K562 (cell line): ENCODE data around the gene RFLNA. TPM values are rescaled to one million over a fixed set of nuclear protein-coding genes. Genes with fewer than 3 reads are reported as not detected.

Experiments
- ATAC-seq: fragments of 200-7000 bp; cut with Tn5 transposase; 3 replicates; pipeline ENCODE4 v1.9.1; 2020; ENCODE audit warnings: moderate library complexity
- BruUV-seq: library from RNA; stranded (reverse); fragments of 400-500 nt; replicated peaks from 2 replicates; lab custom pipeline; 2021; lab: Mats Ljungman, UMichigan
- CTCF ChIA-PET: fragments of 300-600 bp; formaldehyde crosslinking; extraction: SDS; loops from one replicate; lab custom pipeline; 2021; ENCODE audit warnings: low intra/inter-chr PET ratio; lab: Yijun Ruan, JAX
- POLR2A ChIA-PET: fragments of 300-600, 350-650 bp; sonication (Branson Sonifier 250); formaldehyde crosslinking; extraction: SDS; loops from one replicate; lab custom pipeline; 2021; ENCODE audit warnings: antibody characterized with exemption, inconsistent platforms; lab: Yijun Ruan, JAX
- DNase-seq, 4 experiments: peaks; one replicate each; pipeline versions ENCODE4 v3.0.0 to v3.0.0-alpha.2; 2011 to 2018; ENCODE audit warnings: low spot score in 3 of 4, mixed read lengths in 3 of 4; ENCODE audit errors: extremely low read depth in 1 of 4
- FAIRE-seq: peaks from 2 replicates; lab custom pipeline; 2011; peaks lifted over from hg19 to GRCh38; lab: Jason Lieb, UNC
- H2AFZ ChIP-seq: 2 replicates; pipeline ENCODE4 v1.6.0; 2011; ENCODE audit warnings: low read depth, low read length, control low read depth, inconsistent platforms
- H3K27ac ChIP-seq: fragments of 200-600 bp; 3 replicates; pipeline ENCODE4 v1.8.0; 2011; ENCODE audit warnings: low read depth, mild to moderate bottlenecking, control low read depth, inconsistent platforms, low read length, moderate library complexity, mixed read lengths; ENCODE audit errors: extremely low read depth
- H3K27me3 ChIP-seq, 2 experiments: fragments of 300-600 bp in 1 of 2; 2 replicates in 1 of 2; 3 replicates in 1 of 2; pipeline versions ENCODE4 v1.6.0 to v1.8.0; 2011; ENCODE audit warnings: inconsistent platforms in 2 of 2, low read length in 2 of 2, mild to moderate bottlenecking in 1 of 2, mixed read lengths in 1 of 2, moderate library complexity in 1 of 2; ENCODE audit not compliant: control insufficient read depth in 2 of 2, insufficient read depth in 2 of 2
- H3K36me3 ChIP-seq: fragments of 300-600 bp; 3 replicates; pipeline ENCODE4 v1.8.0; 2011; ENCODE audit warnings: mild to moderate bottlenecking, low read length, inconsistent platforms; ENCODE audit not compliant: control insufficient read depth, insufficient read depth
- H3K4me1 ChIP-seq, 2 experiments: fragments of 200-600 bp in 1 of 2; replicated peaks in 1 of 2; 2 replicates in 1 of 2; 3 replicates in 1 of 2; pipeline versions ENCODE4 v1.5.1 to v1.8.0; 2011; ENCODE audit warnings: inconsistent platforms in 2 of 2, low read length in 2 of 2, mild to moderate bottlenecking in 1 of 2, mixed read lengths in 1 of 2, moderate library complexity in 1 of 2; ENCODE audit not compliant: control insufficient read depth in 2 of 2, insufficient read depth in 2 of 2
- H3K4me2 ChIP-seq: 2 replicates; pipeline ENCODE4 v1.6.1; 2011; ENCODE audit warnings: low read length, control low read depth, inconsistent platforms, mixed read lengths; ENCODE audit not compliant: insufficient read depth
- H3K4me3 ChIP-seq: fragments of 200-600 bp; sonication (generic), shearing (Covaris generic); 2 replicates; pipeline ENCODE4 v1.5.1; 2016; ENCODE audit warnings: control low read depth, inconsistent platforms
- H3K79me2 ChIP-seq: fragments of 200-600 bp; 3 replicates; pipeline ENCODE4 v1.8.0; 2011; ENCODE audit warnings: low read length, inconsistent platforms; ENCODE audit not compliant: control insufficient read depth, insufficient read depth
- H3K9ac ChIP-seq, 2 experiments: 2 replicates each; pipeline versions ENCODE4 v1.6.0 to v1.6.1; 2011; ENCODE audit warnings: low read depth in 2 of 2, low read length in 2 of 2, control low read depth in 1 of 2, inconsistent platforms in 1 of 2, mild to moderate bottlenecking in 1 of 2, mixed read lengths in 1 of 2; ENCODE audit not compliant: insufficient read depth in 1 of 2
- H3K9me1 ChIP-seq: one replicate; pipeline ENCODE4 v1.6.0; 2011; ENCODE audit warnings: inconsistent platforms, mild to moderate bottlenecking, low read length, moderate library complexity; ENCODE audit not compliant: control insufficient read depth, insufficient read depth
- H3K9me3 ChIP-seq: replicated peaks from 2 replicates; pipeline ENCODE4 v1.5.1; 2011; ENCODE audit warnings: low read depth, low read length, inconsistent platforms; ENCODE audit not compliant: control insufficient read depth, insufficient read depth
- H4K20me1 ChIP-seq: replicated peaks from 2 replicates; pipeline ENCODE4 v1.6.1; 2011; ENCODE audit warnings: low read length, inconsistent platforms, mixed read lengths; ENCODE audit not compliant: control insufficient read depth, insufficient read depth
- KDM5B ChIP-seq: fragments of 200-600 bp; sonication (generic); IDR thresholded peaks from 2 replicates; pipeline ENCODE4 v1.6.1; 2012; ENCODE audit warnings: low read depth, mild to moderate bottlenecking, moderate library complexity, low read length, control low read depth, inconsistent platforms; ENCODE audit not compliant: insufficient replicate concordance
- KLF13 ChIP-seq: fragments of 450-650 bp; IDR thresholded peaks from 2 replicates; pipeline ENCODE4 v1.6.1; 2016; ENCODE audit warnings: missing genetic modification characterization, low read depth, mild to moderate bottlenecking, missing compliant biosample characterization, moderate library complexity, borderline replicate concordance
- L3MBTL2 ChIP-seq: fragments of 450-650 bp; IDR thresholded peaks from 2 replicates; pipeline ENCODE4 v1.6.1; 2016; ENCODE audit warnings: mild to moderate bottlenecking, moderate library complexity
- PHTF2 ChIP-seq: fragments of 250-450 bp; sonication (Bioruptor Pico); IDR thresholded peaks from 2 replicates; pipeline ENCODE4 v1.5.0; 2021; ENCODE audit warnings: mild to moderate bottlenecking
- SP2 ChIP-seq: IDR thresholded peaks from 2 replicates; pipeline ENCODE4 v1.6.1; 2011; ENCODE audit warnings: mild to moderate bottlenecking, low read depth, low read length, moderate library complexity; ENCODE audit not compliant: poor library complexity, severe bottlenecking; ENCODE audit errors: extremely low read depth
- ZFP30 ChIP-seq: fragments of 250-450 bp; sonication (Bioruptor Pico); IDR thresholded peaks from 2 replicates; pipeline ENCODE4 v1.8.0; 2022; ENCODE audit warnings: moderate library complexity, mild to moderate bottlenecking, inconsistent platforms, borderline replicate concordance
- ZNF316 ChIP-seq: fragments of 450-650 bp; IDR thresholded peaks from 2 replicates; pipeline ENCODE4 v1.6.1; 2016
- ZNF384 ChIP-seq: IDR thresholded peaks from 2 replicates; pipeline ENCODE4 v1.6.1; 2012; ENCODE audit warnings: low read depth, low read length, improper control_type of control experiment
- ZNF586 ChIP-seq: fragments of 450-650 bp; formaldehyde crosslinking; conservative IDR thresholded peaks from 2 replicates; pipeline ENCODE4 v1.4.0; 2020; ENCODE audit warnings: mild to moderate bottlenecking, moderate library complexity
- WGBS: fragments of 100-300 bp; shearing (Covaris generic); methylation state at CpG from one replicate; pipeline ENCODE4 v1.1.6; 2016; ENCODE audit warnings: low coverage, mixed read lengths; ENCODE audit not compliant: insufficient coverage; ENCODE audit errors: missing lambda C conversion rate; 5-methylcytosine and 5-hydroxymethylcytosine counted together
- in situ Hi-C: fragments of 300-500 bp; cut with MboI; formaldehyde crosslinking; loops from 4 replicates; pipeline ENCODE4 v1.15.0; 2018; ENCODE audit warnings: inconsistent platforms, mixed read lengths
- intact Hi-C: fragments of 100-400 bp; cut with micrococcal nuclease; formaldehyde crosslinking; loops from 2 replicates; pipeline ENCODE4 v1.14.2; 2022
- polyA plus RNA-seq, 8 experiments: library from polyadenylated mRNA; depleted of rRNA in 4 of 8; stranded (reverse) in 5 of 8; unstranded in 3 of 8; fragments of >200 nt; fragmentation: Nextera tagmentation in 2 of 8; fragmentation: Illumina TruSeq in 1 of 8; extraction: Ambion mirVana in 2 of 8; extraction: Trizol in 1 of 8; gene quantifications; 2 replicates each; pipeline versions ENCODE4 v1.2.1 to v1.2.3, GENCODE V29; 2011 to 2014; ENCODE audit warnings: inconsistent platforms in 1 of 8, missing spikeins in 1 of 8
- total RNA-seq, 7 experiments: library from RNA; depleted of rRNA in 6 of 7; stranded (reverse); fragments of >200 nt in 6 of 7; fragmentation: Illumina TruSeq in 2 of 7; extraction: Trizol in 2 of 7; gene quantifications; 2 replicates each; pipeline versions ENCODE4 v1.2.1 to v1.2.3, GENCODE V29; 2011 to 2021; ENCODE audit warnings: low replicate concordance in 1 of 7
- TF ChIP-seq, protein P1 (sequence below): fragments of 450-650 bp; IDR thresholded peaks from 2 replicates; pipeline ENCODE4 v1.6.1; 2017; ENCODE audit warnings: antibody characterized with exemption
- TF ChIP-seq, protein P2 (sequence below): fragments of 450-650 bp; conservative IDR thresholded peaks from 2 replicates; pipeline ENCODE4 v1.6.1; 2016; ENCODE audit warnings: missing genetic modification characterization, low read depth, mild to moderate bottlenecking, control low read depth, missing compliant biosample characterization

Gene RFLNA
- total and polyA plus RNA-seq, 9 of the 15 experiments (the other 6 are each of a cell fraction or from before 2014, with no cell fraction given) = not detected

DNA sequence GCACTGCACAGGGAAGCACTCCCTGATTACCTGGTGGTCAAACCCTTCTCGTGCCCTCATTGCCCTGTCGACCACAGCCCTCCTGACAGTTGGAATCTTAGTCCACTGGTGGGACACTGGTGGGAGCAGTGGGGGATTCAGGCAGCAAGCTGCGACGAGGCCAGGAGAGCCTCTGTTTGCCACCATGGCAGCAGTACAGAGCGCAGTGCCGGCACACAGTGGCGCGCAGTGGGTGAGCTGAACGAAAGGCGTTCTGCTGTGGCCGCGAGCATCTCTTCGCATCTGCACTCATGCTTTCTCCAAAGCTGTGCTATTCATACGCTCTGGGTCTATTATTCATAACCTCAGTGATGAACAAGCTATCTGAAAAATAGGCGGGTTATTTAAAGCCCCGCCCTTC, 14.3 kb downstream of the RFLNA start:
- DNase-seq (no peak), ATAC-seq (no peak), FAIRE-seq (no peak)
- Histone ChIP-seq H3K4me3 (no peak overlapping the region), H3K9me3 (no peaks in the 10 kb centered on the region), H3K4me1 (peaks cover 0 to 26% of the 10 kb centered on the region in 2 experiments; a peak in 2 of 5 replicates), H3K36me3 (no peaks in the 10 kb centered on the region), H3K27me3 (peaks cover 38 to 84% of the 10 kb centered on the region in 2 experiments; a peak in 4 of 5 replicates), H3K9ac (no peak overlapping the region), H3K27ac (no peak overlapping the region), H4K20me1 (peaks cover 15% of the 10 kb centered on the region; the same call in 1 of the 2 replicates), H3K79me2 (no peaks in the 10 kb centered on the region), H3K9me1 (no peaks in the 10 kb centered on the region), H3K4me2 (no peak overlapping the region), H2AFZ (no peak overlapping the region)
- TF ChIP-seq, protein P1, sequence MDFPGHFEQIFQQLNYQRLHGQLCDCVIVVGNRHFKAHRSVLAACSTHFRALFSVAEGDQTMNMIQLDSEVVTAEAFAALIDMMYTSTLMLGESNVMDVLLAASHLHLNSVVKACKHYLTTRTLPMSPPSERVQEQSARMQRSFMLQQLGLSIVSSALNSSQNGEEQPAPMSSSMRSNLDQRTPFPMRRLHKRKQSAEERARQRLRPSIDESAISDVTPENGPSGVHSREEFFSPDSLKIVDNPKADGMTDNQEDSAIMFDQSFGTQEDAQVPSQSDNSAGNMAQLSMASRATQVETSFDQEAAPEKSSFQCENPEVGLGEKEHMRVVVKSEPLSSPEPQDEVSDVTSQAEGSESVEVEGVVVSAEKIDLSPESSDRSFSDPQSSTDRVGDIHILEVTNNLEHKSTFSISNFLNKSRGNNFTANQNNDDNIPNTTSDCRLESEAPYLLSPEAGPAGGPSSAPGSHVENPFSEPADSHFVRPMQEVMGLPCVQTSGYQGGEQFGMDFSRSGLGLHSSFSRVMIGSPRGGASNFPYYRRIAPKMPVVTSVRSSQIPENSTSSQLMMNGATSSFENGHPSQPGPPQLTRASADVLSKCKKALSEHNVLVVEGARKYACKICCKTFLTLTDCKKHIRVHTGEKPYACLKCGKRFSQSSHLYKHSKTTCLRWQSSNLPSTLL = no peak
- TF ChIP-seq PHTF2 = no peak
- no peak for TF ChIP-seq KDM5B
- no peak for TF ChIP-seq SP2
- TF ChIP-seq, protein P2, sequence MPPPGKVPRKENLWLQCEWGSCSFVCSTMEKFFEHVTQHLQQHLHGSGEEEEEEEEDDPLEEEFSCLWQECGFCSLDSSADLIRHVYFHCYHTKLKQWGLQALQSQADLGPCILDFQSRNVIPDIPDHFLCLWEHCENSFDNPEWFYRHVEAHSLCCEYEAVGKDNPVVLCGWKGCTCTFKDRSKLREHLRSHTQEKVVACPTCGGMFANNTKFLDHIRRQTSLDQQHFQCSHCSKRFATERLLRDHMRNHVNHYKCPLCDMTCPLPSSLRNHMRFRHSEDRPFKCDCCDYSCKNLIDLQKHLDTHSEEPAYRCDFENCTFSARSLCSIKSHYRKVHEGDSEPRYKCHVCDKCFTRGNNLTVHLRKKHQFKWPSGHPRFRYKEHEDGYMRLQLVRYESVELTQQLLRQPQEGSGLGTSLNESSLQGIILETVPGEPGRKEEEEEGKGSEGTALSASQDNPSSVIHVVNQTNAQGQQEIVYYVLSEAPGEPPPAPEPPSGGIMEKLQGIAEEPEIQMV = no peak
- no peak for TF ChIP-seq ZNF384
- TF ChIP-seq ZNF316 = no peak
- TF ChIP-seq ZNF586 (CRISPR knock-in tag) = no peak
- TF ChIP-seq KLF13 (tag) = no peak
- TF ChIP-seq L3MBTL2 = no peak
- no peak for TF ChIP-seq ZFP30
- BruUV-seq = no TSS peak
- 34% methylated on average over 16 of the region's 16 CpGs for WGBS
- ChIA-PET CTCF (no interaction called here), POLR2A (no interaction called here)
- in situ Hi-C loops (no loop called here), intact Hi-C loops (loop anchor here (10.0 kb wide), 1 partner anchor 144 kb away; no protein-coding TSS in a partner anchor)
